CD4-positive, alpha-beta T cell (primary cell): ENCODE measurements around the gene TEX2. TPM values are rescaled to one million over a fixed set of nuclear protein-coding genes. Genes with fewer than 3 reads are reported as not detected.

Experiments
- ATAC-seq: fragments of 200-7000 bp; cut with Tn5 transposase; one replicate; pipeline ENCODE4 v1.10.0; 2022; ENCODE audit warnings: mild to moderate bottlenecking; ENCODE audit not compliant: poor library complexity
- CTCF ChIA-PET: fragments of 350-600 bp; sonication (Branson Sonifier 250); formaldehyde crosslinking; loops from one replicate; lab custom pipeline; 2021; ENCODE audit warnings: antibody characterized with exemption, inconsistent platforms; lab: Charles Lee
- POLR2A ChIA-PET: fragments of 350-600 bp; sonication (Branson Sonifier 250); formaldehyde crosslinking; loops from one replicate; lab custom pipeline; 2021; ENCODE audit warnings: antibody characterized with exemption, inconsistent platforms; lab: Charles Lee
- DNase-seq, 14 experiments: peaks; one replicate each; pipeline ENCODE4 v3.0.0-alpha.2; 2013 to 2020; ENCODE audit warnings: mixed read lengths in 2 of 14
- H3K27ac ChIP-seq, 2 donors: one replicate each; pipeline versions ENCODE4 v1.5.1 to v1.7.0; 2013; ENCODE audit warnings: low read length in 2 of 2, low read depth in 1 of 2, mild to moderate bottlenecking in 1 of 2
- H3K27me3 ChIP-seq, 2 experiments: 1 replicate in 1 of 2; 2 replicates in 1 of 2; pipeline versions ENCODE4 v1.6.1 to v1.7.0; 2013; ENCODE audit warnings: low read length in 2 of 2, control low read depth in 1 of 2, mild to moderate bottlenecking in 1 of 2, moderate library complexity in 1 of 2; ENCODE audit not compliant: insufficient read depth in 2 of 2, control insufficient read depth in 1 of 2
- H3K36me3 ChIP-seq: one replicate; pipeline ENCODE4 v1.6.1; 2013; ENCODE audit warnings: low read length, control low read depth; ENCODE audit not compliant: insufficient read depth
- H3K4me1 ChIP-seq: one replicate; pipeline ENCODE4 v1.6.1; 2013; ENCODE audit warnings: low read length, control low read depth; ENCODE audit not compliant: insufficient read depth
- H3K4me3 ChIP-seq: one replicate; pipeline ENCODE4 v1.5.1; 2013; ENCODE audit warnings: mild to moderate bottlenecking, low read length, moderate library complexity
- H3K9me3 ChIP-seq, 2 experiments: 1 replicate in 1 of 2; 2 replicates in 1 of 2; pipeline versions ENCODE4 v1.6.1 to v1.7.0; 2013; ENCODE audit warnings: low read length in 2 of 2, mild to moderate bottlenecking in 2 of 2, control low read depth in 1 of 2, moderate library complexity in 1 of 2; ENCODE audit not compliant: control insufficient read depth in 1 of 2, insufficient read depth in 1 of 2
- H3K27ac Mint-ChIP-seq: one replicate; pipeline ENCODE4 v1.8.0; 2020; ENCODE audit warnings: mixed read lengths
- H3K27me3 Mint-ChIP-seq: one replicate; pipeline ENCODE4 v1.8.0; 2021; ENCODE audit warnings: mixed read lengths
- H3K36me3 Mint-ChIP-seq: one replicate; pipeline ENCODE4 v1.8.0; 2021; ENCODE audit warnings: low read depth, mixed read lengths
- H3K4me1 Mint-ChIP-seq: one replicate; pipeline ENCODE4 v1.8.0; 2021; ENCODE audit warnings: low read depth, mixed read lengths
- H3K4me3 Mint-ChIP-seq: one replicate; pipeline ENCODE4 v1.8.0; 2020; ENCODE audit warnings: mild to moderate bottlenecking, mixed read lengths
- H3K9me3 Mint-ChIP-seq: one replicate; pipeline ENCODE4 v1.8.0; 2020; ENCODE audit warnings: mixed read lengths
- intact Hi-C, 2 experiments: fragments of 100-400 bp; cut with DNase I in 1 of 2; cut with micrococcal nuclease in 1 of 2; formaldehyde crosslinking; loops; one replicate each; pipeline versions ENCODE4 v1.15.1 to v1.9.0; 2023 to 2025; cut with DNase I, micrococcal nuclease
- total RNA-seq, 174 experiments: library from RNA in 2 of 174; stranded (reverse) in 2 of 174; gene quantifications; one replicate each; pipeline ENCODE4 v1.2.3 and lab custom pipeline; 2021 to 2026
- TF ChIP-seq, protein P1 (sequence below): fragments of 200-600 bp; IDR thresholded peaks from one replicate; pipeline ENCODE4 v1.8.0; 2022; ENCODE audit warnings: antibody characterized with exemption, mild to moderate bottlenecking

TEX2 gene
- total RNA-seq, 2 experiments from 2014 or later = 8.6 to 8.9 TPM

DNA sequence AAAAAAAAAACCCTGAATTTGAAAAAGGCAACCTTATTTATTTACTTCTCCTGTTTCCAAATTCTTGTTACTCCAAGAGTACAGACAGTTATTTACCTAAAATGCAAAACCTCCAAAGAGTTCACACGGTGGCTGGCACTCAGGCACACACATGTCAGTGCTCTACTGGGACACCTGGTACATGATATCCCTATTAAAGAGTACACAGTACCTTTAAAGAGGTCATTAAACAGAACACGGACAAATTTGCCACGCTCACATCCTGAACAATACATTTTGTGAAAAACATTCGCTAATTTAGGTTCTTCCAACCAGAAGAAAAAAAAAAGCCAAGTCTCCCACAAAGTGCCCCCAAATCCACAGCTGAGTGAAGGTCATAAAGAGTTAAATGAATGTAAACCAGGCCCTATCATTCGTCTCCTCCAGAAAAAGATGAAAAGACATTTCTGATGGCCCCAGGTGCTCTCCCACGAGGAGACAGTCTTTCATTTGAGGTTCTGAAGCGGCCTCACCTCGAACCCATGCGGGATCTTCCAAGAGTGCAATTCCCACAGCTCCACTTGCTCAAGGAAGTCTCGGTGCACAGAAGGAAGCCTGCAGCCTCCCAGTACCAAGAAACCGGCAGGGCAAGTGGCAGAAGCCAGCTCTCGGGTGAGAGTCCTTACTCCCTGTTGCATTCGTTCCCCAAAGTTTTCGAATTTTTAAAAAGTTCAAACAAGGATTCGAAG lies 134.1 kb downstream of the TEX2 start:
- H3K36me3 Mint-ChIP-seq = peaks cover 17% of the 10 kb centered on the region
- POLR2A ChIA-PET = interaction anchor here (0.6 to 7.1 kb wide), 19 partner anchors 8 to 377 kb away, joined by 3 to 166 read pairs (median 6); partner anchors contain the start of genes CEP95, DDX5 and ICAM2
- TF ChIP-seq, protein P1, sequence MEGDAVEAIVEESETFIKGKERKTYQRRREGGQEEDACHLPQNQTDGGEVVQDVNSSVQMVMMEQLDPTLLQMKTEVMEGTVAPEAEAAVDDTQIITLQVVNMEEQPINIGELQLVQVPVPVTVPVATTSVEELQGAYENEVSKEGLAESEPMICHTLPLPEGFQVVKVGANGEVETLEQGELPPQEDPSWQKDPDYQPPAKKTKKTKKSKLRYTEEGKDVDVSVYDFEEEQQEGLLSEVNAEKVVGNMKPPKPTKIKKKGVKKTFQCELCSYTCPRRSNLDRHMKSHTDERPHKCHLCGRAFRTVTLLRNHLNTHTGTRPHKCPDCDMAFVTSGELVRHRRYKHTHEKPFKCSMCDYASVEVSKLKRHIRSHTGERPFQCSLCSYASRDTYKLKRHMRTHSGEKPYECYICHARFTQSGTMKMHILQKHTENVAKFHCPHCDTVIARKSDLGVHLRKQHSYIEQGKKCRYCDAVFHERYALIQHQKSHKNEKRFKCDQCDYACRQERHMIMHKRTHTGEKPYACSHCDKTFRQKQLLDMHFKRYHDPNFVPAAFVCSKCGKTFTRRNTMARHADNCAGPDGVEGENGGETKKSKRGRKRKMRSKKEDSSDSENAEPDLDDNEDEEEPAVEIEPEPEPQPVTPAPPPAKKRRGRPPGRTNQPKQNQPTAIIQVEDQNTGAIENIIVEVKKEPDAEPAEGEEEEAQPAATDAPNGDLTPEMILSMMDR = no peak

DNA sequence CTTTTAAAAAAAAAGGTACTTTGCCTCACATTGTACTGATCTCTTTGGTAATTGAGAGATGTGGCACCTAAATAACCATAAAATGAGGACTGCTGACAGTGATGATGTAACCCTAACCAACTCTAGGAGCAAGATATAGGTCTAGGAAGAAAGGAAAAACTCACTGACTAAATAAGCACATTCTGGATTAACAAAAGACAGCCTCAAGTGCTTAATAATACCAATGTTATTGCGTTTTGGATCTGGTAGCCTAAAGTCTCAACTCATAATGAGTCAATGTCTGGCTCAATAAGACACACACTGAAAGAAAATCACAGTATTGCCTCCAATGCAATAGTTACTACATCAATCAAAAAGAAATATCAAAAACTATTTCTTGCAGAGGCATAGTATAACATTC lies 136.1 kb downstream of the TEX2 start:
- H3K27ac Mint-ChIP-seq = peak overlapping the region; percentile 39
- Histone ChIP-seq H3K27ac (no peak overlapping the region), H3K4me3 (peak overlapping the region; percentile 89), H3K36me3 (peaks cover 4% of the 10 kb centered on the region), H3K27me3 (no peaks in the 10 kb centered on the region), H3K9me3 (no peaks in the 10 kb centered on the region), H3K4me1 (peaks cover 36% of the 10 kb centered on the region)
- H3K9me3 Mint-ChIP-seq = no peaks in the 10 kb centered on the region
- DNase-seq (no peak), ATAC-seq (no peak)
- H3K4me3 Mint-ChIP-seq = peak overlapping the region; percentile 99
- no peaks in the 10 kb centered on the region for H3K27me3 Mint-ChIP-seq
- ChIA-PET CTCF (interaction anchor here (0.7 to 9.5 kb wide), 4 partner anchors 13 to 99 kb away, joined by 3 to 170 read pairs (median 4); no protein-coding TSS in a partner anchor), POLR2A (interaction anchor here (5.5 kb wide), 1 partner anchor 106 kb away, joined by 84 read pairs; the partner anchor contains the start of gene ICAM2)
- peaks cover 73% of the 10 kb centered on the region for H3K4me1 Mint-ChIP-seq
- intact Hi-C loops = loop anchor here in 1 of 2 experiments (5.0 to 10.0 kb wide), 2 partner anchors 45 to 538 kb away; partner anchors contain the start of gene SMURF2
- TF ChIP-seq, protein P1 = no peak
- H3K36me3 Mint-ChIP-seq = peaks cover 19% of the 10 kb centered on the region

More for the DNA sequence above, 134.1 kb downstream of the TEX2 start:
- DNase-seq (peak in 3 of 14 experiments; percentile 34 to 46 (median 38)), ATAC-seq (no peak)
- Histone ChIP-seq H3K36me3 (no peaks in the 10 kb centered on the region), H3K9me3 (no peaks in the 10 kb centered on the region), H3K4me1 (peaks cover 36% of the 10 kb centered on the region), H3K27ac (no peak overlapping the region), H3K4me3 (peak overlapping the region; percentile 89), H3K27me3 (no peaks in the 10 kb centered on the region)
- H3K27me3 Mint-ChIP-seq = no peaks in the 10 kb centered on the region
- CTCF ChIA-PET = interaction anchor here (0.7 to 9.5 kb wide), 4 partner anchors 47 to 112 kb away, joined by 4 to 170 read pairs (median 6); partner anchors contain the start of gene ICAM2
- peaks cover 67% of the 10 kb centered on the region for H3K4me1 Mint-ChIP-seq
- H3K4me3 Mint-ChIP-seq = peak overlapping the region; percentile 99
- H3K27ac Mint-ChIP-seq = peak overlapping the region; percentile 84
- intact Hi-C loops = loop anchor here in 1 of 2 experiments (5.0 to 10.0 kb wide), 2 partner anchors 47 to 536 kb away; partner anchors contain the start of gene SMURF2
- H3K9me3 Mint-ChIP-seq = no peaks in the 10 kb centered on the region

DNA sequence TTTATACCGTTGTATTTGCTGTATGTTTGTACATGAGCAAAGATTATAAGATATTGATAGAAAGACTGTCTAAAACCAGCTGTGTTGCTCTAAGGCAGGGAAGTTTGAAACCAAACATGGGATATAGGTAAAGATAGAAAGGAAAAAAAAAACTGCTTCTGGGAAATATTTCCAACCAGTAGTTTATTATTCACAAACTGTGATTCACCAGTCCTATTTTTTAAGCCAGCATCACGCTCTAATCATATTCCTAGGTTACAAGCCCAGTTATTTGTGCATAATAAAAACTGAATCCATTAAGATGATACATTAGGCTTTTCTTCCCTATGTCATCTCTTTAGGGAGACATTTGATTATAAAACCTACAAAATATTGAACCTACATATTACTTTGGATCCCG lies 137.1 kb downstream of the TEX2 start:
- Histone ChIP-seq H3K36me3 (peaks cover 5% of the 10 kb centered on the region), H3K4me3 (no peak overlapping the region), H3K9me3 (no peaks in the 10 kb centered on the region), H3K4me1 (peaks cover 37% of the 10 kb centered on the region), H3K27ac (no peak overlapping the region), H3K27me3 (no peaks in the 10 kb centered on the region)
- TF ChIP-seq, protein P1 = no peak
- ATAC-seq (no peak), DNase-seq (no peak)
- Mint-ChIP-seq H3K27me3 (no peaks in the 10 kb centered on the region), H3K4me1 (peaks cover 77% of the 10 kb centered on the region), H3K27ac (peak overlapping the region; percentile 35), H3K9me3 (no peaks in the 10 kb centered on the region), H3K4me3 (peak overlapping the region; percentile 99), H3K36me3 (peaks cover 23% of the 10 kb centered on the region)
- POLR2A ChIA-PET = interaction anchor here (1.1 to 3.2 kb wide), 2 partner anchors 20 to 50 kb away, joined by 3 to 7 read pairs; no protein-coding TSS in a partner anchor
- intact Hi-C loops = loop anchor here in 1 of 2 experiments (5.0 to 10.0 kb wide), 2 partner anchors 44 to 539 kb away; partner anchors contain the start of gene SMURF2
- CTCF ChIA-PET = interaction anchor here (2.4 to 2.5 kb wide), 2 partner anchors 97 to 207 kb away, joined by 8 to 13 read pairs; no protein-coding TSS in a partner anchor
